ENCODE measurements around the gene PCF11. TPM values are rescaled to one million over a fixed set of nuclear protein-coding genes. Genes with fewer than 3 reads are reported as not detected.

The PCF11 gene
- total RNA-seq, 5 donors from 2014 or later (not counting 1 experiment from before 2014, with no cell fraction given): 130 to 164 (median 151) TPM

DNA sequence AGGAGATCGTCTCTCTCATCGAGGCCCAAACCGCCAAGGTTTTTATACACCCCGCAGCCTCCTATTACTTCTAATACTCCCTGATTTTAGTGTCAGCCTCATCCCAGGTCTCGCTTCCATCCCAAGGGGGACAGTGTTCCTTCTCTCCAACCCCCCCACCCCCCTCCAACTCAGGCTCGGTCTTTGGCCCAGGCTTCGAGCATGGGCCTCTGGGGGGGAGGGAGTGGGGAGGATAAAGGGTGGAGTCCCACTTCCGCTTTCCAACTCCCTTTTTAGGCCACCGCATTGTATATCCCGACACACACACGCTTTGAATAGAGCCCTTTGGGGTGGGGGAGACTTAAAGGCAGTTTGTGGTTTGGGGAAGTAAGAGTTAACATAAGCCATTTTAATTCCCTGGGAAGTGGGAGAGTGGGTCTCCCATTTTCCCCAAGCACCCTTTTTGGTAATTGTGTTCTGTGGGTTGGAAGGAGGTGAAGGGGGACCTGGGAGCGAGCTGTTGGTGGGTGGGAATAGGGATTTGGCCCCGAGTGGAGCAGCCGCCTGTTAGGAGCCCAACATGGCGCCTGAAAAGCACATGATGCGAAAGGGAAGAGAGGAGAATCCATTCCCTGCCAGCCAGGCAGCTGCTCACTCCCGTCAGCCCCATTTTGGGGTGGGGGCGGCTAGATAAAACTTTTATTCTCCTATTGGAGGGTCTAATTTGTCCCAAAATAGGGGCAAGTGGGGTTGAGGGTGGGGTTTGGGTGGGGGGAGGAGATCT is 844 bp downstream of the PCF11 start:
- no peak for ATAC-seq (replicated peaks in 1 of 4)
- no peaks in the 10 kb centered on the region for H3K27me3 ChIP-seq (replicated peaks in 1 of 2; ENCODE audit: control insufficient read depth in 2 of 2, extremely low read depth in 1 of 2, insufficient read depth in 2 of 2, low read length in 1 of 2)
- DNase-seq: peak in 32 of 35 experiments; percentile 7 to 63 (median 22)
- Mint-ChIP-seq H3K27me3 (no peaks in the 10 kb centered on the region), H3K9me3 (no peaks in the 10 kb centered on the region), H3K27ac (peak overlapping the region; percentile 100), H3K4me3 (peak overlapping the region; percentile 96 to 100 (median 99)), H3K36me3 (peaks cover 32% of the 10 kb centered on the region), H3K4me1 (peaks cover 39 to 46% (median 40%) of the 10 kb centered on the region in 3 donors)
- H3K9me3 ChIP-seq: no peaks in the 10 kb centered on the region
- 0% methylated on average over 9 of the region's 18 CpGs for WGBS (ENCODE audit: insufficient coverage)
- no peaks in the 10 kb centered on the region for H3K36me3 ChIP-seq (ENCODE audit: control insufficient read depth in 2 of 2, extremely low read depth in 1 of 2, insufficient read depth in 1 of 2, low read length in 1 of 2)
- POLR2A ChIA-PET: interaction anchor here (0.6 to 4.6 kb wide), 14 partner anchors 11 to 257 kb away, joined by 3 to 39 read pairs (median 3); partner anchors contain the start of genes DDIAS (in 2 of the 2), PRCP (in 2 of the 2), ANKRD42 (in 1 of the 2) and RAB30 (in 1 of the 2)
- peaks cover 14 to 34% of the 10 kb centered on the region in 2 experiments for H3K4me1 ChIP-seq (ENCODE audit: control insufficient read depth in 1 of 2, extremely low read depth in 1 of 2, insufficient read depth in 2 of 2, low read length in 2 of 2)
- CTCF ChIA-PET: interaction anchor here (0.6 to 2.3 kb wide), 8 partner anchors 23 to 258 kb away, joined by 3 to 12 read pairs (median 8); partner anchors contain the start of genes ANKRD42 (in 1 of the 2), CCDC90B (in 1 of the 2), DDIAS (in 1 of the 2) and PRCP (in 1 of the 2)
- H3K27ac ChIP-seq (ENCODE audit: low read length): peak overlapping the region; percentile 98
- peak overlapping the region; percentile 98 to 100 for H3K4me3 ChIP-seq (ENCODE audit: control insufficient read depth in 1 of 2, extremely low read depth in 1 of 2, low read length in 1 of 2)

- POLR2A ChIA-PET: interaction anchor here (0.6 to 4.6 kb wide), 8 partner anchors 10 to 258 kb away, joined by 3 to 39 read pairs (median 6); partner anchors contain the start of genes DDIAS (in 1 of the 2), PRCP (in 1 of the 2) and RAB30 (in 1 of the 2)
- Mint-ChIP-seq H3K36me3 (peaks cover 32% of the 10 kb centered on the region), H3K4me1 (peaks cover 43 to 49% (median 44%) of the 10 kb centered on the region in 3 donors), H3K4me3 (peak overlapping the region; percentile 96 to 100 (median 99)), H3K27me3 (no peaks in the 10 kb centered on the region), H3K9me3 (no peaks in the 10 kb centered on the region), H3K27ac (peak overlapping the region; percentile 100)
- DNase-seq: no peak
- H3K4me3 ChIP-seq (ENCODE audit: control insufficient read depth in 1 of 2, extremely low read depth in 1 of 2, low read length in 1 of 2): peak overlapping the region; percentile 98 to 100
- CTCF ChIA-PET: interaction anchor here (0.6 to 1.5 kb wide), 3 partner anchors 23 to 88 kb away, joined by 4 to 5 read pairs (median 4); no protein-coding TSS in a partner anchor
- H3K27ac ChIP-seq (ENCODE audit: low read length): peak overlapping the region; percentile 98
- H3K9me3 ChIP-seq: no peaks in the 10 kb centered on the region
- ATAC-seq (replicated peaks in 1 of 4): no peak
- no peaks in the 10 kb centered on the region for H3K27me3 ChIP-seq (replicated peaks in 1 of 2; ENCODE audit: control insufficient read depth in 2 of 2, extremely low read depth in 1 of 2, insufficient read depth in 2 of 2, low read length in 1 of 2)
- H3K36me3 ChIP-seq (ENCODE audit: control insufficient read depth in 2 of 2, extremely low read depth in 1 of 2, insufficient read depth in 1 of 2, low read length in 1 of 2): no peaks in the 10 kb centered on the region
- H3K4me1 ChIP-seq (ENCODE audit: control insufficient read depth in 1 of 2, extremely low read depth in 1 of 2, insufficient read depth in 2 of 2, low read length in 2 of 2): peaks cover 16 to 35% of the 10 kb centered on the region in 2 experiments
- WGBS (ENCODE audit: insufficient coverage): no CpG with 5 or more reads among the region's 5 CpGs
Observed at GRCh38 chr11:83158357-83158786, 1.4 kb downstream of the PCF11 start.

DNA sequence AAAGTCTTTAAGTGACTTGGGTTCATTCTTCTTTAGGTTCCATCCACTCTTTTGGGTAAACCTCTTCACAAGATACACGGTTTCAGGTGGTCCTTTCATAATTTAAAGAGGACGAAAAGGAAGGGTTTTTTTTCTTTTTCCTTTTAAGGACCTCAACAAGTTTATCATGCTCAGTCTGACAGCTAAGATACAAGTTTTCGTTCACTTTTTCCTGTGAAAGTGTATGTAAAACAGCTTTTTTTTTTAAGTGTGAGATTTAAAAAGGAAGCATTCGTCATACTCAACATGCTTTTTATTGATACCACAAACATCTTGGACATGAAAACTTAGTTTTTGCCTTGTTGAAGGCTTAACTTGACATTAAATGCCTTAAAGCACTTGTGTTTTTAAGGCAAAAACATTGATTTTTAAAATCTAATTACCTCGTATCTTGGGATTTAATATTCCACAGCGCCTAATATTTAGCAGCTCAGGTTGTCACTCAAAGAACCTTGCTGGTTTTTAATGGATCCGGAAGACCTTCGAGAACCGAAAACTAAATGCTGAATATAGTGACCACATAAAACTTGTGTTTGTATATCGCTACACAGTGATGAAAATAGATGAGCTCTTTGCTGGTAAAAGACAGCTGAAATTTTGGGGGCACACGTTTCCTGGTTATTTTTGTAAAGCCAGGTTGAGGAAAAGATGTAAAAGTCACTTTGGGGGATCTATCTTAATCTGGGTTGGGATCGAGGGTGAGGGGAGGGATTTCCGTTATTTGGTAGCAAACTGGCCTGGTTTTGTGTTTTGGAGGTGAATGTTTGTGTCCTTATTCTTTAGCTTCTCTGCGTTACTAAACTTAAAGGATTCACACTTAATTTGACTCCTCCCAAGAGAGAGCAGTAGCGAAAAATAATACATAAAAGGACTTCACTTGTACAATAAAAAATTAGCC is 2.3 kb downstream of the PCF11 start:
- ATAC-seq (replicated peaks in 1 of 4) (no peak), DNase-seq (peak in 1 of 35 experiments; percentile 41)
- Histone ChIP-seq H3K27ac (ENCODE audit: low read length) (peak overlapping the region; percentile 98), H3K9me3 (no peaks in the 10 kb centered on the region), H3K27me3 (replicated peaks in 1 of 2; ENCODE audit: control insufficient read depth in 2 of 2, extremely low read depth in 1 of 2, insufficient read depth in 2 of 2, low read length in 1 of 2) (no peaks in the 10 kb centered on the region), H3K4me1 (ENCODE audit: control insufficient read depth in 1 of 2, extremely low read depth in 1 of 2, insufficient read depth in 2 of 2, low read length in 2 of 2) (peaks cover 16 to 41% of the 10 kb centered on the region in 2 experiments), H3K4me3 (ENCODE audit: control insufficient read depth in 1 of 2, extremely low read depth in 1 of 2, low read length in 1 of 2) (peak overlapping the region; percentile 98 to 100), H3K36me3 (ENCODE audit: control insufficient read depth in 2 of 2, extremely low read depth in 1 of 2, insufficient read depth in 1 of 2, low read length in 1 of 2) (peaks cover 0 to 3% of the 10 kb centered on the region in 2 donors)
- 0% methylated on average over 5 of the region's 15 CpGs for WGBS (ENCODE audit: insufficient coverage)
- ChIA-PET POLR2A (interaction anchor here (0.5 to 4.6 kb wide), 19 partner anchors 9 to 259 kb away, joined by 3 to 39 read pairs (median 5); partner anchors contain the start of genes ANKRD42 (in 1 of the 2), CCDC90B (in 1 of the 2), DDIAS (in 1 of the 2) and PRCP (in 1 of the 2)), CTCF (interaction anchor here (0.6 to 1.5 kb wide), 6 partner anchors 21 to 188 kb away, joined by 3 to 10 read pairs (median 4); no protein-coding TSS in a partner anchor)
- H3K27ac Mint-ChIP-seq: peak overlapping the region; percentile 72 to 100
- H3K4me3 Mint-ChIP-seq: peak overlapping the region; percentile 96 to 100 (median 99)
- peaks cover 50 to 58% (median 51%) of the 10 kb centered on the region in 3 donors for H3K4me1 Mint-ChIP-seq
- no peaks in the 10 kb centered on the region for H3K9me3 Mint-ChIP-seq
- H3K36me3 Mint-ChIP-seq: peaks cover 35% of the 10 kb centered on the region
- H3K27me3 Mint-ChIP-seq: no peaks in the 10 kb centered on the region

GRCh38 chr11:83159902-83160865 is 3.3 kb downstream of the PCF11 start:
- no peak for ATAC-seq (replicated peaks in 1 of 4)
- 33% methylated on average over 3 of the region's 6 CpGs for WGBS (ENCODE audit: insufficient coverage)

More at GRCh38 chr11:83159902-83160865, 3.3 kb downstream of the PCF11 start:
- H3K27ac ChIP-seq (ENCODE audit: low read length): peak overlapping the region; percentile 98
- Mint-ChIP-seq H3K27ac (peak overlapping the region; percentile 76 to 100), H3K9me3 (no peaks in the 10 kb centered on the region), H3K36me3 (peaks cover 40% of the 10 kb centered on the region), H3K27me3 (no peaks in the 10 kb centered on the region), H3K4me3 (peak overlapping the region; percentile 96 to 100 (median 99)), H3K4me1 (peaks cover 56 to 60% (median 57%) of the 10 kb centered on the region in 3 donors)
- H3K4me1 ChIP-seq (ENCODE audit: control insufficient read depth in 1 of 2, extremely low read depth in 1 of 2, insufficient read depth in 2 of 2, low read length in 2 of 2): peaks cover 20 to 41% of the 10 kb centered on the region in 2 experiments
- ChIA-PET POLR2A (interaction anchor here (0.5 to 4.6 kb wide), 21 partner anchors 9 to 260 kb away, joined by 3 to 39 read pairs (median 4); partner anchors contain the start of genes ANKRD42 (in 1 of the 2), CCDC90B (in 1 of the 2), DDIAS (in 1 of the 2) and PRCP (in 1 of the 2)), CTCF (interaction anchor here (0.6 to 1.5 kb wide), 6 partner anchors 20 to 189 kb away, joined by 3 to 10 read pairs (median 4); no protein-coding TSS in a partner anchor)
- DNase-seq: peak in 3 of 35 experiments; percentile 3 to 39 (median 15)
- H3K9me3 ChIP-seq: no peaks in the 10 kb centered on the region
- peaks cover 0 to 12% of the 10 kb centered on the region in 2 donors for H3K36me3 ChIP-seq (ENCODE audit: control insufficient read depth in 2 of 2, extremely low read depth in 1 of 2, insufficient read depth in 1 of 2, low read length in 1 of 2)
- no peaks in the 10 kb centered on the region for H3K27me3 ChIP-seq (replicated peaks in 1 of 2; ENCODE audit: control insufficient read depth in 2 of 2, extremely low read depth in 1 of 2, insufficient read depth in 2 of 2, low read length in 1 of 2)
- peak overlapping the region; percentile 98 to 100 for H3K4me3 ChIP-seq (ENCODE audit: control insufficient read depth in 1 of 2, extremely low read depth in 1 of 2, low read length in 1 of 2)

All from T-cell (primary cell).